GM19193 (cell line): ENCODE measurements around the gene TPRN.

Experiments
- POLR2A ChIP-seq: IDR thresholded peaks from 4 replicates; pipeline ENCODE4 v1.6.1; 2011; ENCODE audit not compliant: insufficient read depth, insufficient read length; ENCODE audit errors: extremely low read depth

The TPRN gene

DNA sequence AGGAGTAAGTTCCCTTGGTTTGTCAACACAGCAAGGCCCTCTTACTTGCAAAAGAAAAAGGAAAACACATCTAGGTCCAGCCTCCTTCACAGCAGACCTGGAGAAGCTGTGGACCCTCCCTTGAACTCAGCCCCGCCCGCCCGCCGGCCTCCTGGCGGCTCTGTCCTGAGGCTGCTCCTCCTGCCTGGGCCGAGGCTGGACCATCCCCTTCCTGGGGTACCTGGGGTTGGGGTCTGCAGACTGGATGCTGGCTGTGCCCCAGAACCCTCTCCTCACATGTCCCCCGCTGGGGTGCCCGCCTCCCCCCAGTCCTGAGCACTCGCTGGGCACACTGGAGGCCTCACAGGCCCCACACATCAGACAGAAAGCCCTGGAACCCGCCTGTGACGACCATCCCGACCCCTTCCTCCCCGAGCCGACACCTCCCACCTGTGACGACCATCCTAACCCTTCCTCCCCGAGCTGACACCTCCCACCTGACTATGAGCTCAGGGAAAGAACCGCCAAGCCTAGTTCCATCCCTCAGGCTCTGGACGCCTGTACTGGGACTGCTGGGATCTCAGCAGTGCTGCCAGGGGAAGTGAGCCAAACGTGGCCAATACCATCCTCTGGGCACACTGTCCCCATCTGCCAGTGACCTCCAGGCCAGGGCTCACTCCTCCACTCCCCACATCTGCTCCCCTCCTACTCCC, 21.5 kb downstream of the TPRN start:
- TF ChIP-seq POLR2A, result no peak

GRCh38 chr9:137178201-137178938, 22.2 kb downstream of the TPRN start:
- no peak for TF ChIP-seq POLR2A

GRCh38 chr9:137176302-137177182, 24.0 kb downstream of the TPRN start:
- peak; percentile 31 for TF ChIP-seq POLR2A

- TF ChIP-seq POLR2A, result no peak
Observed at GRCh38 chr9:137175345-137175961, 25.1 kb downstream of the TPRN start.

DNA sequence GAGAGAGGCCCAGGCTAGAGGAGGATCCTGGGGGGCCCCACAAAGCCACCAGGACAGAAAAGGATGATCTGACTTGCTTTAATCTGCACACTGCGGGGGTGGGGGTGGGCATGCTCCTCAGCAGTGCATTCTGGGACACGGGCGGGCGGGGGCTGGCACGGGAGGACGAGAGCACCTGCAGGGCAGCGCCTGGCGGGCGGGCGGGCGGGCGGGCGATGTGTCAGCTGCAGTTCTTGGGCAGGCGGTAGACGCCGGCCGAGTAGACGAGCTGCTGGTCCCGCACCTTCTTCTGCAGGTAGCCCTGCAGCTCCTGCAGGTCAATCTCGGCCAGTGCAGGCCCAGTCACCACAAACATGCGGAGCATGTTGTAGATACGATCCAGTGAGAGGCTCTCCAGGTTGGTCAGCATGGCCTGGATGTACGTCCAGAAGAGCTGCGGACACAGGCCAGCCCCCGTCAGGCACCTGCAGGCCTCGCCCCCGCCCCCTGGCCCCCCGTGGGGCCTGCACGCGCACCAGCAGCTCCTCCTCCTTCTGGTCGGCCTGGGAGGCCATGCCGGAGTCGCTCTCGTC, 25.7 kb downstream of the TPRN start:
- TF ChIP-seq POLR2A, result no peak

GRCh38 chr9:137173796-137174664, 26.5 kb downstream of the TPRN start:
- no peak for TF ChIP-seq POLR2A

DNA sequence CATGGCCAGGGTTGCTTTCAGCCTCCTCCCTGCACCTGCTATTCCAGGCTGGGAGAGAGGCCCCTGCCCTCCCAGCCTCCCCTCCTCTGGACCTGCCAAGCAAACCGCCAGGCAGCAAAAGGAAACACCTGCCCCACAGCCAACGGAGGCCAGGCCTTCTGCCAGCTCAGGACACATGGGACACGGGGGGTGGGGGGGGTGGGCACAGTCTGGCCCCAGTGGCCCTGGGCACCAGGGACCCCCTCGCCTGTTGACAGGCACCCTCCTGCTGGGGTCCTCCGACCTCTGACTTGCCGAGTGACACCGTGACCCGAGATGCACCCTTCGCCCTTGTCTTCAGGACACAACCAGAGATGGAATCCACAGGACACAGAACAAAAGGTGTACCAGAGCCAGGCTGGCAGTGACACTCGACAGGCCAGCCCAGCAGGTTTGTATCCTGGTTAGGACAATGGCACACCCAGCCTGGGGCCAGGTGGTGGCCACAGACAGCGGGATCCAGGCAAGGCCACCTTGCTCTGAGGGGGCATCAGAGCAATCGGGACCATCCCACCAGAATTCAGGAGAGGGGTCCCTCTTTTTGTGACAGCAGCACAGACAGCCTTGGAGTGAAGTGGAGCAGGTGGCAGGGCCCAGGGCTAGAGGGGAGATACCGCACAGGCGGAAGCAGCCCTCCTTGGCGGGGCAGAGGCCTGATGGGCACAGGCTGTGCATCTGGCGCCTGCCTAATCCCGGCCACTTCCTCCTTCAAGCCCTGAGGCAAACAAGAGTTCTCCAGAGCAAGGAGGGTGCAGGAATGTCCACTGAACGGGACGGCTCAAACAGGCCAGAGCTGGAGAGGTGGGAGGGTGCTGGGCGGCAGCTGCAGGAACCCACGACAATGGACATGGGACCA, 27.4 kb downstream of the TPRN start:
- no peak for TF ChIP-seq POLR2A

- TF ChIP-seq POLR2A, result no peak
Observed at GRCh38 chr9:137171149-137171900, 29.2 kb downstream of the TPRN start.

DNA sequence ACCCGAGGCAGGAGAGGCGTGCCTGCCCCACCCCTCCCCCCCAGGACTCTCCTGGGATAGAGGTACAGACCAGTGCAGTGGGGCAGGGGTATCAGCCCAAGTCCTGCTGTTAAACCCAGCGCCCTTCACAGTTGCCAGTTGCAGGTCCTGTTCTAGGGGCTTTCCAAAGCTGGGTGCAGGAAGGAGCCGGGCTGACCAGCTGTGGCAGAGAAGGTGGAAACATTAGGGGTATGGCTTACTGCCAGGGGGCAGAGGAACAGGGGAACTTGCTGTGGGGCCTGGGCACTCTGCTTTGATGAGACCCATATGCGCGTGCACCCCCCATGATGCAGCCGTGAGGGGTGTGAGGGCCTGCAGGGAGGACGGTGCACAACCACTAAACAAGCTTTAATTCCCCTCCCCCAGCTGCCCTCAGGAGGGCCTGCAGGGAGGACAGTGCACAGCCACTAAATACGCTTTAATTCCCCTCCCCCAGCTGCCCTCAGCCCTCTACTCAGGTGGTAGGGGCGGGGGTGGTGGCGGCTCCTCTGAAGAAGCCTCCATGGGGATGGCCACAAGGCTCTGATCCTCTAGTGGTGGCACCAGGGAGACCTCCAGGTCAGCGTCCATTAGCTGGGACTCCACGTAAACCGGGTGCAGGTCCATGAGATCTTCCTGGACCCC, 29.9 kb downstream of the TPRN start:
- TF ChIP-seq POLR2A, result no peak

DNA sequence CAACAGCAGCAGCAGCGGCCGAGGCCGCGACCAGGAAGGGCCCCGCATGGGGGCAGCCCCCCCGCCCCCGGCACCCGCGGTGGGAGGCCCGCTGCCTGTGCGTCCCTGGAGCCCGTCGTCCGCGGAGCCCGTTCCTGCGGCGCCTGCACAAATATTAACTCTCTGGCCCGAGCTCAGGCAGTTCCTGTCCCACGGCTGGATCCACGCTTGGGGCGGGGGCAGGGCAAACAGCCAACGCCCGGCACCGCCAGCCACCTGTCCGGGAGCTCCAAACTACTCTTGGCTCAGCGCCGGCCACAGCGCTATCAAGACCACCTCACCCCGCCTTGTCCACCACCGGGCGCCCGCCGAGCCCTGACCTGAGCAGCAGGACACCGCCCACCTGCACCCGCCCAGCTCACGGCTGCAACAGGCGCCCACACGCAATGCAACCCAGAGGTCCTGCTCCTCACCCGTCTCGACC, 30.6 kb downstream of the TPRN start, which contains the start of gene LRRC26:
TSS of gene LRRC26 (minus strand) at position 156 of the 463 bp plus-strand sequence. CDS start at position 48, 108 bp downstream.
- no peak for TF ChIP-seq POLR2A
